ENCODE results near the gene TCFL5.

Gene TCFL5

GRCh38 chr20:62895539-62895938, 33.9 kb upstream of the TCFL5 start:
- no peak for DNase-seq

GRCh38 chr20:62894261-62894660, 32.6 kb upstream of the TCFL5 start:
- DNase-seq: no peak

DNA sequence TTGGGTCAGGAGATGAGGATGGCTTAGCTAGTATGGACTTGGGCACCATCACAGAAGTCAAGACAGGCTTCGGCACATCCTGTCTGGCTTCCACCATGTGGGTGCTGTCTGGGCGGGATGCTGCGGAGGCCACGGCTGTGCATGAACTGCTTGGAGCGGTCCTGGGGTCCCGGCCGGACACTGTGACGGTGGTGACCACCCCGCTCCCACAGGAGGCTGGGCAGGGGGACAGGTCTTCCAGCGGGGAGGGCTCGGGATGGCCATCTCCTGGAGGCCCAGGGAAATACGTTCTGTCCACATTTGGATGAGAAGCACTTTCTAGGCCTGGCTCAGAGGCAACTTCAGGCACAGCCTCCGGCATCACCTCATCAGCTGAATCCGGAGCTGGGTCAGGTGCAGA, 32.1 kb upstream of the TCFL5 start:
- DNase-seq: no peak

- DNase-seq: no peak
These were observed 31.0 kb upstream of the TCFL5 start for GRCh38 chr20:62892348-62893304.

- DNase-seq: no peak
These were observed 29.5 kb upstream of the TCFL5 start for GRCh38 chr20:62891111-62891510.

- DNase-seq: no peak
These were observed 28.8 kb upstream of the TCFL5 start for GRCh38 chr20:62890444-62890843.

GRCh38 chr20:62889871-62890270, 28.2 kb upstream of the TCFL5 start:
- no peak for DNase-seq

DNA sequence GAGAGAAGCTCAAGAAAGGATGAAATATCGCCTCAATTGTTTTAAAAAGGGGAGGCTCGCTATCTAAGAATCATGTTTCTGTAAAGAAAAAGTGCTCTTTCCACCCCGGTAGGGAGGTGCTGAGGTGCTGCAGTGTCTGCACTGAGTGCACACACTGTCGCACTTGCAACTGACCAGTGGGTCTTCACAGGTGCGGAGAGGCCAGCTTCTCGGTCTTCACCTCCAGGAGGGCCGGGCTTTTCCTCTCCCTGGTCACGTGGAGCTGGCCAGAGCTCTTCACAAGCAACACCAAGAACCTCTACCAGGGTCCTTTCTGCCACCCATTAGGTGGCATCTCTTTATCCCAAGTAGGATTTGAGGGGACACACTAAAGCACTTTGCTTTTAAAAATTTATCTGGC, 27.8 kb upstream of the TCFL5 start:
- no peak for DNase-seq

DNA sequence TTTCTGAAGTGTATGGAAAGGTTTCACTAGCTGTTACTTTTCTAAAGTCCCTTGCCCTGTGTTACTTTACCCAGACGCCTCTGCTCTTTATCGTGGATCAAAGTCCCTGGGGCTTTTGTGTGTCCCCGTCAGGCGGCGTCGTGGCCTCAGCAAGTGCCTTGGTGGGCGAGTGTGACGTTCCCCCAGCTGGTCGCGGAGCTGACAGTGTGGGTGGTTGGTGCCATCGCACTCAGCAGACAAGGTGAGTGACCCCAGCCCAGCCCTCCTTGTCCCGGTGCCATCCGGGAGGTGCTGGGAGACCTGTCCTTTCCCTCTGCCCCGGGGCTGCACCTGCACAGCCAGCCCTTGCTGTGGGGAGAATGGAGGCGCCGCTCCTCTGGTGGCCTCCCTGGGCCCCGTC, 27.3 kb upstream of the TCFL5 start:
- DNase-seq: no peak

DNA sequence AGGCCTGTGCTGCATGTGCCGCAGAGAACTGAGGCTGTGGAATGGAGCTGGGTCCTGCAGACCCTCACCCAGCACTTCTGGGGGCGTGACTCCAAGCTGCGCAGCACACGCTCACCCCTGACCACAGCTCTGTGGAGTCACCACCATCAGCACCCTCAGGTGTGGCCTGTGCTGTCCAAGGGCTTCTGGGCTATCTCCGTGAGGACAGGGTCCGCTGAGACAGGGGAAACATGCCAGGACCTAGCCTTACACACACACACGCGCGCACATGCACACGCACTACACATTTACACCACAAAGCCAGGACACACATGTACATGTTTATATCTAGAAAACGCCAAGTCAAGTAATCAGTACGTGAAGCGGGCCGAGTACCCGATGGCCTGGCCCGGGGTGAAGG, 26.8 kb upstream of the TCFL5 start:
- DNase-seq: no peak

GRCh38 chr20:62887860-62888239, 26.2 kb upstream of the TCFL5 start:
- DNase-seq: no peak

DNA sequence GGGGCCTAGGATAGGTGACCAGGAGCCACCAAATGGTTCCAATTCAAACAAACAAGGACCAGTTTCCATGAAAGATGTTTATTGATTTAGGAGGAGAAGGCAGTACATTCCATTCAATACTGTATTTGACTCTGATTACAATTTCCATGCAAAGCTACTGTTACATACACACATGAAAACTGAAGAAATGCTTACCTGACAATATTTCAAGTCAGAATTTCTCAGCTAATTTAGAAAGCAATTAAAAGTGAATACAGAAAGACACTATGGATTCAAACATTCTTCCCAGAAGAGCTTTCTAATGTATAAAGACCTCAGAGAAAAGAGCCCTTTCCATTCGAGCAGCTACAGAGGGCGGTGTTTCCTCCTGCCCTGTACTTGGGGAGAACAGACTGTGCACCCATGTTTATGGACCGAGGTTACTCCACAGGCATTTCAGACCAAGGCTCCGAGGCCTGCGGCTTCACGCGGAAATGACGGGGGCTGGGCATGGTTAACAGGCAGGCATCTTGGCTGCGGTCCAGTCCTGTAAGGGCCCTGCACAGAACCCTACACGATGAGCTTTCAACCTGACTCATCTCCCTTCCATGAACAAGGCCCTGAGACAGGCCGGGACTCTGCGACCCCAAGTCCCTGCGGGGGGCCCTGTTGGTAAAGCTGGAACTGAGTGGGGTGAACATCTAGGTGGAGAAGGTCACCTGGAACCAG, 25.7 kb upstream of the TCFL5 start:
- no peak for DNase-seq

DNA sequence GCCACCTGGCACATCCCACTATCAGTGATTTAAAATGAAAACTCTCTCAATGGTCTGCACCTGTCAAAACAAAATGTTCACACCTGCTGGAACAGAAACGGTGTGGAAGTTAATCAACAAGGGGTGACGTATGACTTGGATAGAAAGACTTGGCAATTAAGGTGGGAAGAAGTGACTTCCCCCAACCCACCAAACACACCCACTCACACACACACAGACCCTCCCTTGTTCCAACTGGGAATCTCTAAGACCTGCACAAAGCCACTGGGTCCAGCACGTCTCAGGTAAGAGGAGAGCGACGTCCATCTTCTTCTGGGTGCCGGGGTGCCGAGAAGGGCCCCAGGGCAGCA, 25.1 kb upstream of the TCFL5 start:
- no peak for DNase-seq

DNA sequence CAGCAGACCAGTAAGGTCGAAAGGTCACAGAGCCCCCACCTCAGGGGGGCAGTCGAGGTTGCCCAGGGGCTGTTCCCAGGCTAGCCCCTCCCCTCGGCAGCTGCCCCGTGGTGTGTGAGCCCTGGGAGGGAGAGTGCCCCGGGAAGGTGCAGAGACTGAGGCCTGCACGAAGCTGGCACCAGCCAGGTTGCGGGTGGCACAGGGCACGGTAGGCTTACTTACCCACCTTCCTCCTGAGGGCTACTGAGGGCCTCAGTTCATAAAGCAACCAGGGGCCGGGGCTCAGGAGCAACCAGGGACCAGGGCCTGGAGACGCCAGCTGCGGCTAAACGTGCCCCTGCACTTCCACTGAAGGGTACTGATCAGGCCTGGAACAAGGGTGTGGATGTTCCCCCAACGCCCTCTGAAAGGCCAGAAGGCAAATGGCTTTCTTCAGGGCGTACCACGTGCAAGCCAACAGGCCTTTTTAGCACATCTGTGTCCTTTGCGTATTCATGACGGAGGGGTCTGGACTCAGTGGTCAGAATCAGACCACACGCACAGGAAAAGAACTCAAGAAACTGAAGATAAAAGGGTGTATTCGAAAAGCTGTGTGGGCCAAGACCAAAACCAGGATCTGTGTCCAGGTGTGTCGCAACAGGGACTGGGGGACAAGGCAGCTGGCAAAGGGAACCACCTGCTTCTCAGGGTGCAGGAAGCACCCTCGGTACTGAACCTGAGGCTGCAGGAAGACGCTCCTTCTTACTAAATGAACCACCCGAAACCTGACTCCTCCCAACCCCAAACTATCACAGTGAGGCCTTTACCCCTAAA, 24.5 kb upstream of the TCFL5 start:
- DNase-seq: no peak

DNA sequence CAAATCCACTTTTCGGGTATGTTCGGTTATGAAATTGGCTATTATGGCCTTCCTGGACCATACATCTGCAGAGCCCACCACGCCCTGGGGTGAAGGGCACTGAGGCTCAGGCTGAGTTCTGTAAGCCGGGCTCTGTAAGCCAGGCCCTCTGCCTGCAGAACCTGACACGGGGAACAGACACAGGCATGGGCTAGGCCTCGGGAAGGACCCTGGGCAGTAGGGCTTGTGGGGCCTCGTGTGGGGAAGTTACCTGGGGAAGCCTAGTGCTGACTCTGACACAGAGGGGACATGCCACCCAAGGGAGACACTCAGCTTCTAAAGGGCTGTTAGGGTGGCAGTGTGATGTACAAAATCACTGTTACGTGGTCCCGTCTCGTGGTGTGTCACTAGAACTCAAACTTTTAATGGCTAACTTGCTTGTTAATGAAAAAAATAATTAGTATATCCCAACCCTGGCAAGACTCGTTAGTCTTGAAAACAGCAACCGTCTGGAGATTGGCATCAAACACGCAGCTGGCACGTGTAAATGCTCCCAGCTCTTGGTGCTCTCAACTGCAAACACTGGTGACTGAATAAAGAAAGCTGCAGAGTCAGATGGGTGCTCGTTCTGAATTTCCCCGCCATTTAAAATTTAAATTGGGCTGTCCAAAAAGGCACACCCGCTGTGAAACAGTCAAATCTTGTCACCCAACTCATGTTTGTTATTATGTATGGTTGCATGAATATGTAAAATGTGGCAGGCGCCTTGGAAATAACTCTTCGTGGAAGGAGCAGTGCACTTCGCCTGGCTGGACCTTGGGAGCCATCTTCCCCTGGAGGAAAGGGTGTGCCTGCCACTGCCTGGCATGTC, 23.6 kb upstream of the TCFL5 start:
- no peak for DNase-seq

- DNase-seq: no peak
These were observed 22.9 kb upstream of the TCFL5 start for GRCh38 chr20:62884556-62884955.

DNA sequence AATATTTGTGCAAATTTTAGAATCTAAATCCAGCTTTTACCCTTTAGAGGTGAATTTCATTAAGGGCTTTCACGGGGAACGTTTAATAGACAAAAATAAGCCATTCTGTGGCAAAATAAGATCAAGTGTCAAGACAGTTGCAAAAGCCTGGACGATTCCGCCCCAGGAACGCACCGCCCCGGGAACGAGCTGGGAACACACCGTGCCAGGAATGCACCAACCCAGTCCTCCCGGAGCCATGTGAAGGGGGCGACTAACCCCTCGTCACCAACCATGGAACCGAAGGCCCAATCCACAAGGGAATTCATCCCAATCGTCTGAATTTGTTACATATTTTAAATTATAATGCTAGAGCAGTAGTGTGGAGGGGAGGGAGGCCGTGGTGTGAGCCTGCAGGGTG, 20.8 kb upstream of the TCFL5 start:
- DNase-seq: no peak

GRCh38 chr20:62881662-62882395, 20.2 kb upstream of the TCFL5 start:
- no peak for DNase-seq

GRCh38 chr20:62880935-62881661, 19.5 kb upstream of the TCFL5 start:
- DNase-seq: no peak

DNA sequence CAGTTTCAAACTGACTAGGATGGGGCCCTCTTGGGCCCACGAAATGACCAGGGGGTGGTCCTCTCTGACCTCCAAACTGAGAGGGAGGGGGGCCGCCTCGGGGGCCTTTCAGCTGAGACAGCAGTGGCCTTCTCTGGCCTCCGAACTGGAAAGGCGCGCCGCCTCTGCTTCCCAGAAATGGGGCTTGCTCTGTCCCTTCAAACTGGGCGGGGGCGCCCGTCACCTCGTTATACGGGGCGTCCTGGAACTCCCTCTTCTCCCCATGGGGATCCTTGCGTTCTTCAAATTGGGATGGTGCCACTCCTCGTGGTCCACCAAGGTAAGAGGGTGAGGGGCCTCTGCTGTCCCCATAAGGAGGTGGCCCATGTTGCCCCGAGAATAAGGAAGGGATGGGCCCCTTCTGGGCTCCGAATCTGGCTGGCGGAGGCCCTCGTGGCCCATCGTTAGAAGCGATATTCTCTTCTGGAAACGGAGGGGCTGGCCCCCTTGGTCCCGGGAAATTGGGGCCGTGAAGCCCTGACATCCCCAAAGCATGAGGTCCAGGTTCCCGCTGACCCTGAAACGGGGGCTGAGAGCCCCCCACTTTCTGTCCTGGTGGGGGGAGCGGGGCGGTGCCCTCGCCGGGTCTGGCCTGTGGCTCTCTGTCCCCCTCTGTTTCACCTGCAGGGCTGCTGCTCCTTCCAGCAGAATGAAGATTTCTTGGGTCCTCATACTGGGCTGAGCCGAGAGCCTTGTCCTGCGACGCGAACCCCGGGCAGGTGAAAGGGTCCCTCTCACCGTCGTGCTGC, 18.7 kb upstream of the TCFL5 start:
- DNase-seq: no peak
